H4 (cell line): ENCODE results near the gene ARFIP1. TPM values are rescaled to one million over a fixed set of nuclear protein-coding genes. Genes with fewer than 3 reads are reported as not detected.
"Not testable (repeated sequence)": the region's sequence is repeated elsewhere in the genome, so short reads cannot be mapped to it uniquely, and the experiment has no call there.

ENCODE experiments used
- DNase-seq: peaks from one replicate; pipeline ENCODE4 v3.0.0-alpha.2; 2015; ENCODE audit warnings: low spot score
- total RNA-seq: library from RNA; depleted of rRNA; stranded (reverse); fragments of >200 nt; shearing (Covaris generic); gene quantifications from 2 replicates; pipeline ENCODE4 v1.2.3, GENCODE V29; 2014

Gene ARFIP1
- total RNA-seq, 1 experiment from 2014 or later = 58.4 TPM

DNA sequence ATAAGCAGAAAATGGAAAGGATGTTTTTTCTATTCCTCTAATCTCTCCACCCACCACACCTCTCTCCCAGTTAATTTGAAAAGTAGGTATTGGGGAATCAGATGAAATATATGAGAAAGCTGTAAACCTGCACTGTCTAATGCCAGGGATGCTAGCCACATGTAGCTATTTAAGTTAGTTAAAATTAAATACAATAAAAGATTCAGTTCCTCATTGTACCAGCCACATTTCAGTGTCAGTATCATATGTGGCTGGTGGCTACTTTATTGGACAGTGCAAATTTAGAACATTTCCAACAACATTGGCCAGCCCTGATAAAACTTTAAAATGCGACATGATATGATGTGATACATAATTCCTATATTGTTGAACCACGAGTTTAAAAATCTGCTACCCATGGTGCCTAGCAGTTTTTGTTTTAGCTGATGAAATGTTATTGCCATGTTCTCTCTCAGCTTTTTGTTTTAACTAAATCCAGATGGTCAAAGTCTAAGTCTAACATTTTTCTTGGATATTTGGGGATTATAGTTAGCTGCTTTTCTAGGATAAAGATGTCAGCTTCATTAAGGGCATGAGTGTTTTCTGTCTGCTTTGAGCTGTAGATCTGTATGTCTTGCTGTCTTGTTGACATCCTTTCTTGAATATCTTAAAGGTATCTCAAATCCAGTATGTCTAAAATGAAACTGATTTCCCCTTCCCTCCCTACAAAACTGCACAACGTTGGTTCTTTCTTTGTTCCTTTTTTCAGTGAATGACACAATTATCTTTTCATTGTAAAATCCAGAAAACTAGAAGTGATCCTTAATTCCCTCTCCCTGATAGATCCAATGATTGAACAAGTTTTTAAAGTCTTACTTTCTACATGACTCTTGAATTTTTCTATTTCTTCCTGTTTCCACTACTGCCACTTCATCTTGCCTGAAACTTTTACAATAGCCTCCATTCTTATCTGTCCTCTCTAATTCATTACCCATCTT is 6.2 kb downstream of the ARFIP1 start:
- DNase-seq = no peak

- DNase-seq = no peak
Measured at GRCh38 chr4:152786627-152787026, 6.9 kb downstream of the ARFIP1 start.

- DNase-seq = no peak
Measured at GRCh38 chr4:152795891-152796290, 16.1 kb downstream of the ARFIP1 start.

DNA sequence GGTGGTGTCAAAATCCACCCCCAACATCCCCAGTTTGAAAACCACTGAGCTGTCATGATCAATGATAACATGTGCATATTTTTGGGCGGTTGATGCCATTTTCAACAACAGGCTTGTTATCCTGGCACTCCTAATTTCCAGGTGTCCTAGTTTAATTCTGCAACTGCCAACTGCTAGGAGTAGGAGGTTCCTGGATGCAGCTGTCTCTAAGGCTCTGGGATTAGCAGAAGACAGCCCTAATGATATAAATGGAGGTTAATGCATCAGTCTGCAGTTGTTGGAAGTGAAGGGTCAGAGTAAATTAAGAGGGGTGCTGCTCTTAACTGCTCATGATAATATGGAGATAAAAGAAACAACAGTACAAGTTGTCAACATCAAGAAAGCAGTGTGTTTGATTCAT is 23.8 kb downstream of the ARFIP1 start:
- DNase-seq = no peak

- DNase-seq = no peak
Measured at GRCh38 chr4:152805071-152805650, 25.4 kb downstream of the ARFIP1 start.

- no peak for DNase-seq
Measured at GRCh38 chr4:152805818-152806217, 26.1 kb downstream of the ARFIP1 start.

- DNase-seq = no peak
Measured at GRCh38 chr4:152806501-152807125, 26.9 kb downstream of the ARFIP1 start.

- DNase-seq = peak; percentile 53
Measured at GRCh38 chr4:152807294-152807829, 27.6 kb downstream of the ARFIP1 start.

GRCh38 chr4:152808670-152809069 is 28.9 kb downstream of the ARFIP1 start:
- DNase-seq = no peak

GRCh38 chr4:152810715-152811287 is 31.0 kb downstream of the ARFIP1 start:
- no peak for DNase-seq

DNA sequence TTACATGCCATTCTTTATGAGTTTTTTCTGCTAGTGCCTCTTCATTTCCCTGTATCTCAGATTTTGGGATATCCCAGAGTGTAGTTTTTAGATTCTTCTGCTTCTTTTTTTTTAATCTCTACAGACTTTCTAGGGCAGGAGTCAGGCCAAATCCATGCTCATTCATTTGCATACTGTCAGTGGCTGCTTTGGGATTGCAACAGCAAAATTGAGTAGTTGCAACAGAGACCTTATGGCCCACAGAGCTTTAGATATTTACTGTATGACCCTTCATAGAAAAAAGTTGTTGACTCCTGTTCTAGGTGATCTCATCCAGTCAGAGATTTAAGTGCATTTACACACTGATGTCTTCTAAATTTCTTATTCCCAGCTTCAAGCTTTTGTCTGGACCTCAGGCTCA is 35.3 kb downstream of the ARFIP1 start:
- no peak for DNase-seq

- DNase-seq = no peak
Measured at GRCh38 chr4:152817331-152817730, 37.6 kb downstream of the ARFIP1 start.

DNA sequence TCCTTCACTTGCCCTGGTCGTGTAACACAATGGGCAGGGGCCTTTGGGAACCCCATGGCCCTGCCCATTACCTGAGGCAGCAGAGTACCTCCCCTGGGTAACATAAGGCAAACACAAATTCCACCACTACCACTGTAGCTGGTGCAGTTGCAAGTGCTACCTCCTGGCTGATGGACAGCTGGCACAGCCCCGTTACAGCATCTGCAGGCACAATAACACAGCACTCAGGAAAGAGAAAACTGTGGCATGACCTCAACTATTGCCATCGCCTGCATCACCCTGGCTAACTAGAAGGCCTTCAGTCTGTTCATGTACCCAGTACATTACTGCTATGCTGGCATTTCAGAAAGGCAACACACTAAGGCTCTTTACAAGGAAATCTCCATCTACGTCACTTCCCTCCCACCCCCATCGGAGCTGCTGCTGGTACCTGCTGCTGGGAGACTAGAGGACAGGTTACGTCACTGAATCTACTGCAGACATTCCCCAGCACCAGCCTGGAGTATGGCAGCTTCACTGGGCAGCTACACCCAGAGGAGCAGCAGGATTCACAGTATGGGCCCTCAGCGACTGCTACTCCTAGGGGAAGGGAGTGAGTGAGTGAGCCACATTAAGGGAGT is 39.4 kb downstream of the ARFIP1 start:
- DNase-seq = no peak

- no peak for DNase-seq
Measured at GRCh38 chr4:152820073-152820472, 40.3 kb downstream of the ARFIP1 start.

DNA sequence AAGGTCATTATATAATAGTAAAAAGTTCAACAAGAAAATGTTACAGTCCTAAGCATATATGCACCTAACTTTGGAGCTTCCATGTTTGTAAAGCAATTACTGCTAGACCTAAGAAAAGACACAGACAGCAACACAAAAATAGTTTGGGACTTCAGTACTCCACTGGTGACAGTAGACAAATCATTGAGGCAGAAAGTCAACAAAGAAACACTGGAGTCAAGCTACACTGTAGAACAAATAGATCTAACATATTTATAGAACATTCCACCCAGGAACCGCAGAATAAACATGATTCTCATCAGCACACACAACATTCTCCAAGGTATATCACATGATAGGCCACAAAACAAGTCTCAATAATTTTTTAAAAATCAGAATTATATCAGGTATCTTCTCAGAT is 42.6 kb downstream of the ARFIP1 start:
- no peak for DNase-seq

- no peak for DNase-seq
Measured at GRCh38 chr4:152824561-152824960, 44.8 kb downstream of the ARFIP1 start.

- no peak for DNase-seq
Measured at GRCh38 chr4:152825336-152825735, 45.6 kb downstream of the ARFIP1 start.

- DNase-seq = no peak
Measured at GRCh38 chr4:152828122-152828521, 48.4 kb downstream of the ARFIP1 start.

DNA sequence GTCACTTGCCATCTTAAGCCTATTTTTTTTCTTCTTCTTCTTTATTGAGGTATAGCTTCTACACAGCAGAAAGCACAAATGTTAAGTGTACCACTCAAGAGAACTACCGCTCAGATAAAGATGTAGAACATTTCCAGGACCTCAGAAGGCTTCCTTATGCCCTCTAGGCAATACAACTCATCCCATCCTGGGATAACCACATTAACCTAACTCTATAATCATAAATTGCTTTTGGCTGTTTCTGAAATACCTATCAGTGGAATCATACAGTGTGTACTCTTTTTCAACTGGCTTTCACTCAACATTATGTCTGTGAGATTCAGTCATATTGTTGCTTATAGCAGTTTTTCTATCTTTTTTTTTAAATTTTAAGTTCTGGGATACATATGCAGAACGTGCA is 51.7 kb downstream of the ARFIP1 start:
- DNase-seq = no peak

GRCh38 chr4:152836936-152837335 is 57.2 kb downstream of the ARFIP1 start:
- no peak for DNase-seq

GRCh38 chr4:152839729-152840128 is 60.0 kb downstream of the ARFIP1 start:
- not testable (repeated sequence) for DNase-seq
